ENCODE measurements around the gene HOXB1.

The HOXB1 gene

GRCh38 chr17:48552466-48553189, 21.8 kb upstream of the HOXB1 start:
- DNase-seq (ENCODE audit: low read depth, low spot score) = no peak
- TF ChIP-seq ZNF274 (IDR thresholded peaks at IDR 0.05; ENCODE audit: low read depth, low read length) (no peak), YY1 (IDR thresholded peaks at IDR 0.05; ENCODE audit: insufficient read depth, insufficient read length) (no peak), SUZ12 (IDR thresholded peaks at IDR 0.05; ENCODE audit: extremely low read depth, insufficient read depth, insufficient read length) (no peak)
- no peaks in the 10 kb centered on the region for H3K36me3 ChIP-seq (ENCODE audit: insufficient read depth, insufficient read length, low read length)

GRCh38 chr17:48551596-48552465, 21.0 kb upstream of the HOXB1 start:
- H3K27me3 ChIP-seq (ENCODE audit: insufficient read depth, insufficient read length) = peaks cover 98% of the 10 kb centered on the region
- TF ChIP-seq SUZ12 (IDR thresholded peaks at IDR 0.05; ENCODE audit: extremely low read depth, insufficient read depth, insufficient read length) = peak; percentile 49
- no peak for TF ChIP-seq YY1 (IDR thresholded peaks at IDR 0.05; ENCODE audit: insufficient read depth, insufficient read length)
- TF ChIP-seq ZNF274 (IDR thresholded peaks at IDR 0.05; ENCODE audit: low read depth, low read length) = no peak
- H3K4me1 ChIP-seq (ENCODE audit: insufficient read depth, insufficient read length) = peaks cover 11% of the 10 kb centered on the region
- peak overlapping the region; percentile 9 for H3K4me3 ChIP-seq (ENCODE audit: insufficient read length, low read depth)
- peak overlapping the region; percentile 34 for H3K9ac ChIP-seq (ENCODE audit: insufficient read length, low read depth)
- H3K36me3 ChIP-seq (ENCODE audit: insufficient read depth, insufficient read length, low read length) = no peaks in the 10 kb centered on the region
- DNase-seq (ENCODE audit: low read depth, low spot score) = no peak
- no peaks in the 10 kb centered on the region for H3K9me3 ChIP-seq (ENCODE audit: insufficient read depth, low read length)

More at GRCh38 chr17:48552466-48553189, 21.8 kb upstream of the HOXB1 start:
- Histone ChIP-seq H3K4me1 (ENCODE audit: insufficient read depth, insufficient read length) (peaks cover 8% of the 10 kb centered on the region), H3K9me3 (ENCODE audit: insufficient read depth, low read length) (no peaks in the 10 kb centered on the region), H3K4me3 (ENCODE audit: insufficient read length, low read depth) (peak overlapping the region; percentile 9), H3K9ac (ENCODE audit: insufficient read length, low read depth) (peak overlapping the region; percentile 34), H3K27me3 (ENCODE audit: insufficient read depth, insufficient read length) (peaks cover 98% of the 10 kb centered on the region)

- peak; percentile 64 for TF ChIP-seq SUZ12 (IDR thresholded peaks at IDR 0.05; ENCODE audit: extremely low read depth, insufficient read depth, insufficient read length)
- TF ChIP-seq ZNF274 (IDR thresholded peaks at IDR 0.05; ENCODE audit: low read depth, low read length) = no peak
- Histone ChIP-seq H3K9me3 (ENCODE audit: insufficient read depth, low read length) (no peaks in the 10 kb centered on the region), H3K9ac (ENCODE audit: insufficient read length, low read depth) (no peak overlapping the region), H3K4me1 (ENCODE audit: insufficient read depth, insufficient read length) (peaks cover 14% of the 10 kb centered on the region), H3K36me3 (ENCODE audit: insufficient read depth, insufficient read length, low read length) (no peaks in the 10 kb centered on the region), H3K27me3 (ENCODE audit: insufficient read depth, insufficient read length) (peaks cover 98% of the 10 kb centered on the region), H3K4me3 (ENCODE audit: insufficient read length, low read depth) (no peak overlapping the region)
- DNase-seq (ENCODE audit: low read depth, low spot score) = no peak
Measured at GRCh38 chr17:48551214-48551555, 20.4 kb upstream of the HOXB1 start.

- no peak for DNase-seq (ENCODE audit: low read depth, low spot score)
- Histone ChIP-seq H3K9me3 (ENCODE audit: insufficient read depth, low read length) (no peaks in the 10 kb centered on the region), H3K36me3 (ENCODE audit: insufficient read depth, insufficient read length, low read length) (no peaks in the 10 kb centered on the region), H3K9ac (ENCODE audit: insufficient read length, low read depth) (peak overlapping the region; percentile 52), H3K4me1 (ENCODE audit: insufficient read depth, insufficient read length) (peaks cover 14% of the 10 kb centered on the region), H3K4me3 (ENCODE audit: insufficient read length, low read depth) (peak overlapping the region; percentile 41), H3K27me3 (ENCODE audit: insufficient read depth, insufficient read length) (peaks cover 98% of the 10 kb centered on the region)
- no peak for TF ChIP-seq ZNF274 (IDR thresholded peaks at IDR 0.05; ENCODE audit: low read depth, low read length)
- peak; percentile 40 for TF ChIP-seq SUZ12 (IDR thresholded peaks at IDR 0.05; ENCODE audit: extremely low read depth, insufficient read depth, insufficient read length)
Measured at GRCh38 chr17:48550502-48551213, 19.8 kb upstream of the HOXB1 start.

- Histone ChIP-seq H3K36me3 (ENCODE audit: insufficient read depth, insufficient read length, low read length) (no peaks in the 10 kb centered on the region), H3K4me3 (ENCODE audit: insufficient read length, low read depth) (peak overlapping the region; percentile 41), H3K4me1 (ENCODE audit: insufficient read depth, insufficient read length) (peaks cover 14% of the 10 kb centered on the region), H3K27me3 (ENCODE audit: insufficient read depth, insufficient read length) (peaks cover 100% of the 10 kb centered on the region), H3K9me3 (ENCODE audit: insufficient read depth, low read length) (no peaks in the 10 kb centered on the region), H3K9ac (ENCODE audit: insufficient read length, low read depth) (no peak overlapping the region)
- DNase-seq (ENCODE audit: low read depth, low spot score) = no peak
- TF ChIP-seq ZNF274 (IDR thresholded peaks at IDR 0.05; ENCODE audit: low read depth, low read length) = no peak
- no peak for TF ChIP-seq SUZ12 (IDR thresholded peaks at IDR 0.05; ENCODE audit: extremely low read depth, insufficient read depth, insufficient read length)
- no peak for TF ChIP-seq YY1 (IDR thresholded peaks at IDR 0.05; ENCODE audit: insufficient read depth, insufficient read length)
Measured at GRCh38 chr17:48549914-48550501, 19.2 kb upstream of the HOXB1 start.

GRCh38 chr17:48549281-48549630, 18.4 kb upstream of the HOXB1 start:
- Histone ChIP-seq H3K4me3 (ENCODE audit: insufficient read length, low read depth) (no peak overlapping the region), H3K36me3 (ENCODE audit: insufficient read depth, insufficient read length, low read length) (no peaks in the 10 kb centered on the region), H3K9ac (ENCODE audit: insufficient read length, low read depth) (no peak overlapping the region), H3K4me1 (ENCODE audit: insufficient read depth, insufficient read length) (peaks cover 14% of the 10 kb centered on the region), H3K9me3 (ENCODE audit: insufficient read depth, low read length) (no peaks in the 10 kb centered on the region), H3K27me3 (ENCODE audit: insufficient read depth, insufficient read length) (peaks cover 100% of the 10 kb centered on the region)
- TF ChIP-seq ZNF274 (IDR thresholded peaks at IDR 0.05; ENCODE audit: low read depth, low read length) = no peak
- TF ChIP-seq SUZ12 (IDR thresholded peaks at IDR 0.05; ENCODE audit: extremely low read depth, insufficient read depth, insufficient read length) = no peak
- TF ChIP-seq YY1 (IDR thresholded peaks at IDR 0.05; ENCODE audit: insufficient read depth, insufficient read length) = no peak
- no peak for DNase-seq (ENCODE audit: low read depth, low spot score)

Data from NT2/D1 (cell line).